SK-N-SH (cell line): ENCODE data around the gene MAGI2.

ENCODE experiments used
- CHD2 ChIP-seq: fragments of 150-350 bp; IDR thresholded peaks from 2 replicates; pipeline ENCODE4 v1.6.1; 2018; ENCODE audit warnings: low read length; ENCODE audit not compliant: partially characterized antibody
- TF ChIP-seq, protein P1 (sequence below): fragments of 200-600 bp; sonication (generic); IDR thresholded peaks from 2 replicates; pipeline ENCODE4 v1.6.1; 2017; ENCODE audit warnings: antibody characterized with exemption, mild to moderate bottlenecking, moderate library complexity
- TF ChIP-seq, protein P2 (sequence below): fragments of 150-350 bp; IDR thresholded peaks from 2 replicates; pipeline ENCODE4 v1.6.1; 2016; ENCODE audit warnings: mild to moderate bottlenecking, low read depth, low read length

DNA sequence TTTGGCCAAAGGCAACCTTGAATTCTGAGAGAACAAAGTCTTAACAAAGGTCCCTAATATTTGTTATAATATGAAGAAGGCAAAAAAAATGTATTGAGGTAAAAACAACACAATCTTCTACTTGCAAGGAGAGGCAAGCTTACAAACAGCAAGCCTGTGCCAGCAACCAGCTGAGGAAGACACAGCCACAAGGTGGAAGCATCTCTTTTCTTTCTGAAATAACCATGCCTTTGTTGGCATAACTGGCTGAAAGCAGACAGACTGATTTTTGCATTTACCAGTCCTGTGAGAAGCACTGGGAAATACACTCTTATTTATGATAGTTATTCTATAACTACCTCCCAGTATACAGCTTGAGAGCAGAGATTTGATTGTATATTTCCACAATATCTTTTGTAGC lies 1362.9 kb downstream of the MAGI2 start:
- TF ChIP-seq CHD2: no peak
- TF ChIP-seq, protein P1, sequence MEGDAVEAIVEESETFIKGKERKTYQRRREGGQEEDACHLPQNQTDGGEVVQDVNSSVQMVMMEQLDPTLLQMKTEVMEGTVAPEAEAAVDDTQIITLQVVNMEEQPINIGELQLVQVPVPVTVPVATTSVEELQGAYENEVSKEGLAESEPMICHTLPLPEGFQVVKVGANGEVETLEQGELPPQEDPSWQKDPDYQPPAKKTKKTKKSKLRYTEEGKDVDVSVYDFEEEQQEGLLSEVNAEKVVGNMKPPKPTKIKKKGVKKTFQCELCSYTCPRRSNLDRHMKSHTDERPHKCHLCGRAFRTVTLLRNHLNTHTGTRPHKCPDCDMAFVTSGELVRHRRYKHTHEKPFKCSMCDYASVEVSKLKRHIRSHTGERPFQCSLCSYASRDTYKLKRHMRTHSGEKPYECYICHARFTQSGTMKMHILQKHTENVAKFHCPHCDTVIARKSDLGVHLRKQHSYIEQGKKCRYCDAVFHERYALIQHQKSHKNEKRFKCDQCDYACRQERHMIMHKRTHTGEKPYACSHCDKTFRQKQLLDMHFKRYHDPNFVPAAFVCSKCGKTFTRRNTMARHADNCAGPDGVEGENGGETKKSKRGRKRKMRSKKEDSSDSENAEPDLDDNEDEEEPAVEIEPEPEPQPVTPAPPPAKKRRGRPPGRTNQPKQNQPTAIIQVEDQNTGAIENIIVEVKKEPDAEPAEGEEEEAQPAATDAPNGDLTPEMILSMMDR: peak; percentile 60
- TF ChIP-seq, protein P2, sequence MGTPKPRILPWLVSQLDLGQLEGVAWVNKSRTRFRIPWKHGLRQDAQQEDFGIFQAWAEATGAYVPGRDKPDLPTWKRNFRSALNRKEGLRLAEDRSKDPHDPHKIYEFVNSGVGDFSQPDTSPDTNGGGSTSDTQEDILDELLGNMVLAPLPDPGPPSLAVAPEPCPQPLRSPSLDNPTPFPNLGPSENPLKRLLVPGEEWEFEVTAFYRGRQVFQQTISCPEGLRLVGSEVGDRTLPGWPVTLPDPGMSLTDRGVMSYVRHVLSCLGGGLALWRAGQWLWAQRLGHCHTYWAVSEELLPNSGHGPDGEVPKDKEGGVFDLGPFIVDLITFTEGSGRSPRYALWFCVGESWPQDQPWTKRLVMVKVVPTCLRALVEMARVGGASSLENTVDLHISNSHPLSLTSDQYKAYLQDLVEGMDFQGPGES: no peak
